SK-N-SH (cell line): ENCODE data around the gene KCNF1.

Experiments
- CTCF ChIP-seq: fragments of 200-600 bp; sonication (generic); IDR thresholded peaks from 2 replicates; pipeline ENCODE4 v1.6.1; 2017; ENCODE audit warnings: antibody characterized with exemption, mild to moderate bottlenecking, moderate library complexity
- EZH2phosphoT487 ChIP-seq: fragments of 200-600 bp; sonication (generic); IDR thresholded peaks from 2 replicates; pipeline ENCODE4 v1.6.1; 2017; ENCODE audit warnings: low read depth, mixed run types, mild to moderate bottlenecking, antibody characterized with exemption, moderate library complexity, borderline replicate concordance
- GATA2 ChIP-seq: sonication (generic); formaldehyde crosslinking; IDR thresholded peaks from 2 replicates; pipeline ENCODE4 v1.5.0; 2020; ENCODE audit warnings: mild to moderate bottlenecking, missing genetic modification reagents
- RAD21 ChIP-seq: IDR thresholded peaks from 2 replicates; pipeline ENCODE4 v1.6.1; 2012; ENCODE audit warnings: mild to moderate bottlenecking, low read length
- REST ChIP-seq: IDR thresholded peaks from 2 replicates; pipeline ENCODE4 v1.6.1; 2012; ENCODE audit warnings: mild to moderate bottlenecking, low read depth, low read length, moderate library complexity
- RFX5 ChIP-seq: IDR thresholded peaks from 2 replicates; pipeline ENCODE4 v1.6.1; 2012; ENCODE audit warnings: mild to moderate bottlenecking, improper control_type of control experiment, low read length
- SMC3 ChIP-seq: IDR thresholded peaks from 2 replicates; pipeline ENCODE4 v1.6.1; 2012; ENCODE audit warnings: low read depth, low read length, improper control_type of control experiment
- YY1 ChIP-seq: IDR thresholded peaks from 2 replicates; pipeline ENCODE4 v1.4.0; 2012; ENCODE audit warnings: low read depth, mild to moderate bottlenecking

DNA sequence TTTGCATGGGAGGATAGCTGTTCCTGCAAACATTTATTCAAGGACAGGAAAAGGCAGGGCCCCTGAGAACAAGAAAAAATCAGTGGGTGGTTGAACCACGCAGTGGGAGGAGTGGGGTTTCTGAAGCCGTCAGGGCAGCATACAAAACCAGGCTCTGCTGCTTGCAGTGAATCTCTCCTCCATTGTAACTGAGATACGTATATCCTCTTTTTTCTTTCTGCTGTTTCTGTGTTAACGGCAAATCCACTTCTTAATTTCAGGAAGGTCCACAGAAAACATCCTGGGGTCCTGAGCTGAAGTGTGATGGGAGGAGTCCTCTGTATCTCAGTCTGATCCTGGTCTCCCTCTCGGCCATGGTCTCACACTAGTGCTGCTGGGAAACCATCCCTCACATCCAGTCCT is 27.2 kb upstream of the KCNF1 start:
- TF ChIP-seq YY1 (no peak), GATA2 (no peak), EZH2phosphoT487 (no peak), RFX5 (no peak), RAD21 (no peak), CTCF (no peak), SMC3 (no peak), REST (no peak)
